ENCODE measurements around the gene GRPEL1.

GRPEL1 gene

DNA sequence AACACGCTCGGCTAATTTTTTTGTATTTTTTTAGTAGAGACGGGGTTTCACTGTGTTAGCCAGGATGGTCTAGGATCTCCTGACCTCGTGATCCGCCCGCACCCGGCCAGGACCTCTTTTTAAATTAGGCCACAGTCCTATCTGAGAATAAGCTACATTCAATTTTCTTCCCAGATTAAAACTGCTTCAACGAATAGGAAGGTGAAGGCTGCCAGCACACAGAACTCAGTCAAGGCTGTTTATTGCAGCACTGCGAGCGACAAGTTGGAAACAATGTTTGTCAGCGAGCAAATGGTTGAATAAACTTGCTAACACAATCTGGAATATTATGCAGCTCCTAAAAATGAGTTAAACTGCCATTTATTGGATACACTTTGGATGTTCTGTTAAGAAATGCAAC lies 1.9 kb downstream of the GRPEL1 start:
- H3K27ac ChIP-seq: no peak overlapping the region
- no peak for TF ChIP-seq CTCF (conservative IDR thresholded peaks at IDR 0.05; ENCODE audit: low read depth)
- DNase-seq (ENCODE audit: low spot score): no peak
- POLR2A ChIA-PET (ENCODE audit: low non-redundant PET): interaction anchor here (0.7 kb wide), 1 partner anchor 79 kb away, joined by 3 read pairs; no protein-coding TSS in a partner anchor
- CTCF ChIA-PET: interaction anchor here (0.6 to 1.1 kb wide), 2 partner anchors 9 to 230 kb away, joined by 4 to 6 read pairs; no protein-coding TSS in a partner anchor

DNA sequence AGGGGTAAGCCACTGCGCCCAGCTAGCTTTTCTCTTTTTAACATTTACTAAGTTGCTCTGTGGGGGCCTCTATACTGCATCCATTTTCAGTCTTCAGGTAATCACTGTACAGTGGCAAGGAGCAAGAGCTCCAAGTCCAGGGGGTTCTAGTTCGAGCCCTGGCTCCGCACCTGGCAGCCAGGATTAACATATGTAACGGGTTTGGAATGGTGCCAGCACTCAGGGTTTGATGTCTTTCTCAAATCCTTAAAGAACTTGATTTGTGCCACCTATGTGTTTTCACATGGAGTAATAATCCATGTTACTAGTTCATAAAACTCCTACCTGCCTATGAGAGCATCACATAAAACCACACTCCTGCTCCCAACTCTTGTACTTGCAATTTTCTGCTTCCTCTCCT lies 4.5 kb downstream of the GRPEL1 start:
- TF ChIP-seq CTCF (conservative IDR thresholded peaks at IDR 0.05; ENCODE audit: low read depth): no peak
- H3K27ac ChIP-seq: no peak overlapping the region; the same call in 1 of the 2 replicates
- ChIA-PET CTCF (interaction anchor here (0.7 kb wide), 1 partner anchor 151 kb away, joined by 3 read pairs; no protein-coding TSS in a partner anchor), POLR2A (ENCODE audit: low non-redundant PET) (interaction anchor here (0.5 to 0.6 kb wide), 2 partner anchors 346 to 443 kb away, joined by 4 read pairs; no protein-coding TSS in a partner anchor)
- DNase-seq (ENCODE audit: low spot score): no peak

- no peak for DNase-seq (ENCODE audit: low spot score)
- ChIA-PET CTCF (interaction anchor here (1.4 kb wide), 1 partner anchor 19 kb away, joined by 3 read pairs; the partner anchor contains the start of gene TADA2B), POLR2A (ENCODE audit: low non-redundant PET) (interaction anchor here (0.6 kb wide), 1 partner anchor 345 kb away, joined by 4 read pairs; no protein-coding TSS in a partner anchor)
- TF ChIP-seq CTCF (conservative IDR thresholded peaks at IDR 0.05; ENCODE audit: low read depth): no peak
- no peak overlapping the region; the same call in 1 of the 2 replicates for H3K27ac ChIP-seq
Measured at GRCh38 chr4:7062816-7063215, 5.0 kb downstream of the GRPEL1 start.

GRCh38 chr4:7061815-7062214 lies 6.0 kb downstream of the GRPEL1 start:
- no peak overlapping the region for H3K27ac ChIP-seq
- TF ChIP-seq CTCF (conservative IDR thresholded peaks at IDR 0.05; ENCODE audit: low read depth): no peak
- ChIA-PET POLR2A (ENCODE audit: low non-redundant PET) (no interaction called here), CTCF (interaction anchor here (1.4 kb wide), 1 partner anchor 18 kb away, joined by 3 read pairs; the partner anchor contains the start of gene TADA2B)
- DNase-seq (ENCODE audit: low spot score): no peak

- ChIA-PET POLR2A (ENCODE audit: low non-redundant PET) (no interaction called here), CTCF (no interaction called here)
- H3K27ac ChIP-seq: no peak overlapping the region
- no peak for TF ChIP-seq CTCF (conservative IDR thresholded peaks at IDR 0.05; ENCODE audit: low read depth)
- DNase-seq (ENCODE audit: low spot score): no peak
Measured at GRCh38 chr4:7060346-7061150, 7.3 kb downstream of the GRPEL1 start.

DNA sequence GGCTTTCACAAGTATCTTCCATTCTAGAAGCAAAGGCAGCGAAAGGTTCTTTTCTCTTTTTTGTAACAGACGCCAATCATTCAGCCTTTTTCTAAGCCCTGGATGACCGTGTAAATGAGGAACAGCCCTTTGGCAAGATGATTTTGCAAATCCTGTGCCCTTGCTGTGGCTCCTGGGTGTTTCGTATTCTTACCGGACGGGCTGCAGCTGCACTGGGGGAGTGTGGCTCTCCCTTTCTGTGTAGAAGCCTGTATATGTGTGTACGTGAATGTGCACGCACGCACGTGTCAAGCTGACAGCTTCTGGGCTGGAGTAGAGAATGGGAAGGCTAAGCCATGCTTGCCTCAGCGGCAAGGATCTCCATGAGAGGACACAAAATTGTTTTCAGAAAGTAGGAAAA lies 8.2 kb downstream of the GRPEL1 start:
- POLR2A ChIA-PET (ENCODE audit: low non-redundant PET): no interaction called here
- no peak for DNase-seq (ENCODE audit: low spot score)
- CTCF ChIA-PET: interaction anchor here (0.7 kb wide), 1 partner anchor 1164 kb away, joined by 3 read pairs; no protein-coding TSS in a partner anchor
- H3K27ac ChIP-seq: no peak overlapping the region
- TF ChIP-seq CTCF (conservative IDR thresholded peaks at IDR 0.05; ENCODE audit: low read depth): no peak

All from RWPE1 (cell line).